ENCODE measurements around the gene CD6.

DNA sequence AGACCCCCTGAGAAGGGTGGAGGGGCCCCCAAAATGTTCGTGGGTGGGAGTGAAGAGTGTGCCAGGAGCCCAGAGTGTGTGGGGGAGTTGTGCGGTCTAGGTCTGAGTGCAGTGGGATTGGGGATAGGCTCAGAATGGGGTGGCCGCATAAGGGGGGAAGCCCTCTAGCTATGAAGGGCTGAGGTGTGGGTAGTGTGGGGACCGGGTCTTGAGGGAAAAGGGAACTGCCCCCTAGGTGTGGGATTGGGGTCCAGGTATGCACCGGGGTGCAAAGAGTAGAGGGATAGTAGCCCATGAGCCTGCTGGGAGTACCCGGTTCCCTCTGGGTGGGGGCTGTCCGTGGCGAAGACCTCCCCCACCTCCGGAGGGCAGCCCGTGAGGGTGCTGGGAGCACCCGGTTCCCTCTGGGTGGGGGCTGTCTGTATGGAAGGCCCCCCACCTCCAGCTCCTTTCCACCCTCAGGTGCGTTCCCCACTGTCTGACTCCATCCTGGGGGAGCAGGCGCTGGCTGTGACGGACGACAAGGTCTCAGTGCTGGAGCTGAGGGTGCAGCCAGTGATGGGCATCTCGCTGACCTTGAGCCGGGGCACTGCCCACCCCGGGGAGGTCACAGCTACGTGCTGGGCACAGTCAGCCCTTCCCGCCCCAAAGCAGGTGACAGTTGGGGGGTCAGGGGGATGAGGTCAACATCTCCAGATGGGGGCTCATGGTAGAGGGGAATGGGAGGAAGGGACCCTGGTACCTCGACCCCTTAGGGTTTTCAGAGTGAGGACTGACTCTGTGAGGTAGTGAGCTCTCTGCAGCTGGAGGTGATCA lies 36.5 kb upstream of the CD6 start:
- no peak for TF ChIP-seq POLR2A (IDR thresholded peaks at IDR 0.05)
- TF ChIP-seq, protein P1, sequence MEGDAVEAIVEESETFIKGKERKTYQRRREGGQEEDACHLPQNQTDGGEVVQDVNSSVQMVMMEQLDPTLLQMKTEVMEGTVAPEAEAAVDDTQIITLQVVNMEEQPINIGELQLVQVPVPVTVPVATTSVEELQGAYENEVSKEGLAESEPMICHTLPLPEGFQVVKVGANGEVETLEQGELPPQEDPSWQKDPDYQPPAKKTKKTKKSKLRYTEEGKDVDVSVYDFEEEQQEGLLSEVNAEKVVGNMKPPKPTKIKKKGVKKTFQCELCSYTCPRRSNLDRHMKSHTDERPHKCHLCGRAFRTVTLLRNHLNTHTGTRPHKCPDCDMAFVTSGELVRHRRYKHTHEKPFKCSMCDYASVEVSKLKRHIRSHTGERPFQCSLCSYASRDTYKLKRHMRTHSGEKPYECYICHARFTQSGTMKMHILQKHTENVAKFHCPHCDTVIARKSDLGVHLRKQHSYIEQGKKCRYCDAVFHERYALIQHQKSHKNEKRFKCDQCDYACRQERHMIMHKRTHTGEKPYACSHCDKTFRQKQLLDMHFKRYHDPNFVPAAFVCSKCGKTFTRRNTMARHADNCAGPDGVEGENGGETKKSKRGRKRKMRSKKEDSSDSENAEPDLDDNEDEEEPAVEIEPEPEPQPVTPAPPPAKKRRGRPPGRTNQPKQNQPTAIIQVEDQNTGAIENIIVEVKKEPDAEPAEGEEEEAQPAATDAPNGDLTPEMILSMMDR (IDR thresholded peaks at IDR 0.05 in 4 of 5, conservative IDR thresholded peaks at IDR 0.05 in 1 of 5) = no peak
